H1 (cell line): ENCODE results near the gene APOA4. TPM values are rescaled to one million over a fixed set of nuclear protein-coding genes. Genes with fewer than 3 reads are reported as not detected.

Experiments
- CTCF ChIA-PET: fragments of 300-600 bp; sonication (Branson Sonifier 250); formaldehyde crosslinking; loops from one replicate; lab custom pipeline; 2021; ENCODE audit not compliant: partially characterized antibody; lab: Charles Lee
- POLR2A ChIA-PET: fragments of 300-600 bp; sonication (Branson Sonifier 250); formaldehyde crosslinking; loops from one replicate; lab custom pipeline; 2021; ENCODE audit warnings: inconsistent platforms; ENCODE audit not compliant: partially characterized antibody; lab: Charles Lee
- DNase-seq, 2 experiments: peaks; one replicate each; pipeline versions ENCODE4 v3.0.0 to v3.0.0-alpha.2; 2010 to 2022; ENCODE audit warnings: low spot score in 2 of 2, low read depth in 1 of 2, mixed read lengths in 1 of 2
- FAIRE-seq: peaks from 2 replicates; lab custom pipeline; 2011; peaks lifted over from hg19 to GRCh38; lab: Jason Lieb, UNC
- H2AFZ ChIP-seq: 2 replicates; pipeline ENCODE4 v1.8.1; 2012; ENCODE audit warnings: low read length, inconsistent platforms
- H2AK5ac ChIP-seq: 2 replicates; pipeline ENCODE4 v1.6.1; 2013; ENCODE audit warnings: low read depth, low read length
- H2BK120ac ChIP-seq: replicated peaks from 2 replicates; pipeline ENCODE3; 2013; ENCODE audit warnings: low read depth, low read length, inconsistent platforms
- H2BK12ac ChIP-seq: 2 replicates; pipeline ENCODE4 v1.6.1; 2013; ENCODE audit warnings: low read depth, low read length
- H2BK15ac ChIP-seq: 2 replicates; pipeline ENCODE4 v1.6.1; 2013; ENCODE audit warnings: low read length
- H2BK20ac ChIP-seq: 2 replicates; pipeline ENCODE4 v1.6.1; 2013; ENCODE audit warnings: low read length
- H2BK5ac ChIP-seq: 2 replicates; pipeline ENCODE4 v1.6.1; 2013; ENCODE audit warnings: low read depth, low read length
- H3K14ac ChIP-seq: 2 replicates; pipeline ENCODE4 v1.6.1; 2013; ENCODE audit warnings: inconsistent platforms; ENCODE audit not compliant: insufficient read length
- H3K18ac ChIP-seq: 2 replicates; pipeline ENCODE4 v1.6.1; 2013; ENCODE audit warnings: low read length; ENCODE audit errors: extremely low read depth
- H3K23ac ChIP-seq: 2 replicates; pipeline ENCODE4 v1.6.1; 2013; ENCODE audit warnings: inconsistent platforms; ENCODE audit not compliant: insufficient read length
- H3K23me2 ChIP-seq: 2 replicates; pipeline ENCODE4 v1.6.1; 2013; ENCODE audit warnings: low read depth, low read length
- H3K27ac ChIP-seq: 2 replicates; pipeline ENCODE4 v1.6.1; 2011; ENCODE audit warnings: low read depth, low read length, inconsistent platforms
- H3K27me3 ChIP-seq, 4 experiments: replicated peaks in 1 of 4; 1 replicate in 1 of 4; 2 replicates in 3 of 4; pipeline versions ENCODE4 v1.6.1 to v1.8.1; 2011 to 2013; ENCODE audit warnings: low read length in 3 of 4, mild to moderate bottlenecking in 3 of 4, inconsistent platforms in 2 of 4, mixed read lengths in 2 of 4, moderate library complexity in 1 of 4; ENCODE audit not compliant: control insufficient read depth in 3 of 4, insufficient read depth in 3 of 4; ENCODE audit errors: extremely low read depth in 1 of 4
- H3K36me3 ChIP-seq, 4 experiments: 2 replicates each; pipeline versions ENCODE4 v1.6.1 to v1.8.1; 2011 to 2013; ENCODE audit warnings: mild to moderate bottlenecking in 4 of 4, low read length in 3 of 4, moderate library complexity in 2 of 4, control low read depth in 1 of 4, inconsistent platforms in 1 of 4; ENCODE audit not compliant: insufficient read depth in 4 of 4, control insufficient read depth in 2 of 4
- H3K4ac ChIP-seq: replicated peaks from 2 replicates; pipeline ENCODE3; 2013; ENCODE audit warnings: low read length, low read depth, mixed read lengths, inconsistent platforms; ENCODE audit not compliant: insufficient read length
- H3K4me1 ChIP-seq, 4 experiments: replicated peaks in 1 of 4; 1 replicate in 1 of 4; 2 replicates in 3 of 4; pipeline versions ENCODE4 v1.6.1 to v1.8.1; 2011 to 2013; ENCODE audit warnings: low read length in 3 of 4, inconsistent platforms in 2 of 4, mixed read lengths in 1 of 4; ENCODE audit not compliant: insufficient read depth in 4 of 4, control insufficient read depth in 3 of 4
- H3K4me2 ChIP-seq, 2 experiments: 2 replicates each; pipeline versions ENCODE4 v1.6.1 to v1.8.1; 2011 to 2013; ENCODE audit warnings: low read depth in 2 of 2, low read length in 2 of 2, control low read depth in 1 of 2, inconsistent platforms in 1 of 2, mild to moderate bottlenecking in 1 of 2; ENCODE audit not compliant: insufficient read depth in 1 of 2
- H3K4me3 ChIP-seq, 4 experiments: fragments of 200-600, 300-600 bp in 1 of 4; sonication (generic), shearing (Covaris generic), sonication (Bioruptor Twin) in 1 of 4; 2 replicates each; pipeline versions ENCODE4 v1.5.1 to v1.8.1; 2011 to 2016; ENCODE audit warnings: low read length in 4 of 4, low read depth in 3 of 4, control low read depth in 2 of 4, inconsistent platforms in 2 of 4, mild to moderate bottlenecking in 2 of 4, mixed read lengths in 1 of 4, moderate library complexity in 1 of 4; ENCODE audit not compliant: insufficient read depth in 2 of 4; ENCODE audit errors: extremely low read depth in 1 of 4
- H3K56ac ChIP-seq: replicated peaks from 2 replicates; pipeline ENCODE3; 2013; ENCODE audit warnings: low read depth, mild to moderate bottlenecking, mixed read lengths, low read length, inconsistent platforms; ENCODE audit not compliant: insufficient read length
- H3K79me1 ChIP-seq: 2 replicates; pipeline ENCODE4 v1.6.1; 2013; ENCODE audit warnings: low read depth, low read length, control low read depth
- H3K79me2 ChIP-seq, 2 experiments: 2 replicates each; pipeline versions ENCODE4 v1.6.1 to v1.8.1; 2012 to 2013; ENCODE audit warnings: low read length in 2 of 2, mild to moderate bottlenecking in 2 of 2, inconsistent platforms in 1 of 2; ENCODE audit not compliant: insufficient read depth in 2 of 2, control insufficient read depth in 1 of 2
- H3K9ac ChIP-seq, 4 experiments: replicated peaks in 1 of 4; 1 replicate in 1 of 4; 2 replicates in 3 of 4; pipeline versions ENCODE4 v1.6.1 to v1.8.1; 2011 to 2013; ENCODE audit warnings: low read depth in 3 of 4, low read length in 3 of 4, control low read depth in 2 of 4, mild to moderate bottlenecking in 2 of 4, moderate library complexity in 2 of 4, inconsistent platforms in 1 of 4; ENCODE audit errors: extremely low read depth in 1 of 4
- H3K9me3 ChIP-seq, 2 experiments: 2 replicates each; pipeline versions ENCODE4 v1.6.1 to v1.8.1; 2012 to 2013; ENCODE audit warnings: mild to moderate bottlenecking in 2 of 2, moderate library complexity in 2 of 2, control low read depth in 1 of 2, inconsistent platforms in 1 of 2, low read depth in 1 of 2, low read length in 1 of 2, mixed read lengths in 1 of 2; ENCODE audit not compliant: insufficient read depth in 2 of 2
- H4K20me1 ChIP-seq, 2 experiments: replicated peaks in 1 of 2; 2 replicates each; pipeline versions ENCODE3 to v1.8.1; 2011 to 2013; ENCODE audit warnings: inconsistent platforms in 2 of 2, low read length in 2 of 2, mild to moderate bottlenecking in 1 of 2; ENCODE audit not compliant: insufficient read depth in 2 of 2, control insufficient read depth in 1 of 2
- H4K5ac ChIP-seq: 2 replicates; pipeline ENCODE4 v1.6.1; 2013; ENCODE audit warnings: low read length, low read depth, mixed read lengths, inconsistent platforms; ENCODE audit not compliant: insufficient read length
- H4K8ac ChIP-seq: 2 replicates; pipeline ENCODE4 v1.8.0; 2013; ENCODE audit warnings: mild to moderate bottlenecking, moderate library complexity, low read length, inconsistent platforms; ENCODE audit not compliant: insufficient read depth; ENCODE audit errors: extremely low read depth
- H4K91ac ChIP-seq: replicated peaks from 2 replicates; pipeline ENCODE3; 2013; ENCODE audit warnings: low read length, mixed read lengths, inconsistent platforms; ENCODE audit not compliant: insufficient read length
- ASH2L ChIP-seq: fragments of 200-600, 300-600 bp; sonication (generic); IDR thresholded peaks from one replicate; pipeline ENCODE4 v1.7.1; 2017; ENCODE audit warnings: low read length
- CBX8 ChIP-seq: fragments of 300-800, 300-1000 bp; sonication (generic); IDR thresholded peaks from 2 replicates; pipeline ENCODE4 v1.7.1; 2016; ENCODE audit warnings: low read depth, low read length, borderline replicate concordance
- CEBPB ChIP-seq: IDR thresholded peaks from 2 replicates; pipeline ENCODE4 v1.6.1; 2012; ENCODE audit warnings: low read depth, low read length
- GTF2F1 ChIP-seq: IDR thresholded peaks from 2 replicates; pipeline ENCODE4 v1.6.1; 2012; ENCODE audit warnings: low read depth, low read length, improper control_type of control experiment, borderline replicate concordance
- HDAC2 ChIP-seq, 2 experiments: fragments of 300-600 bp in 1 of 2; sonication (generic) in 1 of 2; IDR thresholded peaks; 2 replicates each; pipeline ENCODE4 v1.6.1; 2011 to 2012; ENCODE audit warnings: low read depth in 2 of 2, low read length in 2 of 2, mild to moderate bottlenecking in 2 of 2, moderate library complexity in 2 of 2, borderline replicate concordance in 1 of 2, inconsistent platforms in 1 of 2
- JUND ChIP-seq: IDR thresholded peaks from 2 replicates; pipeline ENCODE4 v1.6.1; 2011; ENCODE audit warnings: mild to moderate bottlenecking, improper control_type of control experiment, low read length
- KDM1A ChIP-seq: fragments of 200-600, 300-600 bp; sonication (generic); IDR thresholded peaks from 2 replicates; pipeline ENCODE4 v1.7.1; 2016; ENCODE audit warnings: mild to moderate bottlenecking, low read length, borderline replicate concordance
- POLR2AphosphoS5 ChIP-seq: IDR thresholded peaks from 2 replicates; pipeline ENCODE4 v1.6.1; 2011; ENCODE audit warnings: low read depth, low read length
- ZNF274 ChIP-seq: IDR thresholded peaks from 2 replicates; pipeline ENCODE4 v1.7.0; 2012; ENCODE audit warnings: low read length, borderline replicate concordance; ENCODE audit errors: extremely low read depth
- WGBS, 2 experiments: shearing (Covaris generic) in 1 of 2; methylation state at CpG; one replicate each; pipeline versions ENCODE4 v1.1.6 to v1.1.7; 2013 to 2015; ENCODE audit warnings: low lambda C conversion rate in 2 of 2, mixed read lengths in 2 of 2, inconsistent platforms in 1 of 2, low coverage in 1 of 2, missing lambda C conversion rate in 1 of 2; ENCODE audit not compliant: insufficient replicate concordance in 2 of 2, insufficient coverage in 1 of 2, insufficient read length in 1 of 2; ENCODE audit errors: extremely low coverage in 1 of 2, missing lambda C conversion rate in 1 of 2; 5-methylcytosine and 5-hydroxymethylcytosine counted together
- polyA plus RNA-seq, 7 experiments: library from polyadenylated mRNA; depleted of rRNA in 3 of 7; stranded (reverse) in 5 of 7; unstranded in 2 of 7; fragments of >200 nt in 5 of 7; fragments of 200-250 nt in 2 of 7; gene quantifications; 1 replicate in 5 of 7; 2 replicates in 1 of 7; 4 replicates in 1 of 7; pipeline versions ENCODE4 v1.2.1 to v1.2.3, GENCODE V29; 2011 to 2013; ENCODE audit warnings: missing spikeins in 2 of 7, mixed read lengths in 2 of 7
- total RNA-seq: library from RNA; stranded (reverse); fragmentation: NEBNext Ultra II Directional; extraction: Animal tissue kit (Norgen Biotek cat#: 25700); gene quantifications from 2 replicates; pipeline ENCODE4 v1.2.1, GENCODE V29; 2021
- TF ChIP-seq, protein P1 (sequence below): IDR thresholded peaks from 2 replicates; pipeline ENCODE4 v1.6.1; 2012; ENCODE audit warnings: low read length, inconsistent platforms

Gene APOA4
- total and polyA plus RNA-seq, 2 of the 8 experiments (the other 6 are each of a cell fraction or from before 2014, with no cell fraction given), result not detected

DNA sequence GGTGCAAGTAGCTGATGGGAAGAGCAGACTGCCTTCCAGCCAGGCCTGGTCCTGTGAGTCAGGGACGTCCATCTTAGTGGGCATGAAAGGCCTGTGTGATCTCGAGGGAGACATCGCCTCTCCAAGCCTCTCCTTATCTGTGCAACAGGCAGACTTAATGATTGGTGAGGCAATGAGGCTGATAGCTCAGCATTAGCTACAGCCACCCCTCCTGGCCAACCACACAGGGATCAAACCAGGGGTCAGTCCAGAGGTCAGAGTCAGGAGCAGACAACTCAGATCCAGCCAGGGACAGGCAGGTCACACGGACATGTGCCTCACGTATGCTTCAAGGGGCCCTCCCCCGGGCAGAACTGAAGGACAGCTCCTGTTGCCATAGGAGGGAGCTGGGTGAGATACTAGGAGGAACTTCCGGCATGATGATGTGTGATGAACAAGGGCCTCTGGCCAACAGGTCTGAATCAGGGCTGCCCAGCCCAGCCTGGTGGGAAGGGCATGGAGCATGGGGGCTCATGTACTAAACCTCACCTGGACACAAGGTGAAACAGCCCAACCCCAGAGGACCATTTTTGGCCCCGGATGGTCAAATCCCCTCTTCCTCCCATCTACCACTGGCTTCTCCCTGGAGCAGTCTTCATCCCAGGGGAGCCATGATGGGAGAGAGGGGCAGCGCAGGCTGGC, 3.8 kb upstream of the APOA4 start:
- POLR2A ChIA-PET, result interaction anchor here (0.6 to 1.0 kb wide), 2 partner anchors 16 to 18 kb away, joined by 3 to 5 read pairs; no protein-coding TSS in a partner anchor
- TF ChIP-seq ZNF274 (no peak), CBX8 (no peak), GTF2F1 (no peak), POLR2AphosphoS5 (no peak), KDM1A (no peak), ASH2L (no peak), HDAC2 (IDR thresholded peaks at IDR 0.05; ENCODE audit: borderline replicate concordance in 1 of 2, low read depth in 2 of 2, low read length in 2 of 2) (no peak), JUND (no peak), CEBPB (no peak)
- TF ChIP-seq, protein P1, sequence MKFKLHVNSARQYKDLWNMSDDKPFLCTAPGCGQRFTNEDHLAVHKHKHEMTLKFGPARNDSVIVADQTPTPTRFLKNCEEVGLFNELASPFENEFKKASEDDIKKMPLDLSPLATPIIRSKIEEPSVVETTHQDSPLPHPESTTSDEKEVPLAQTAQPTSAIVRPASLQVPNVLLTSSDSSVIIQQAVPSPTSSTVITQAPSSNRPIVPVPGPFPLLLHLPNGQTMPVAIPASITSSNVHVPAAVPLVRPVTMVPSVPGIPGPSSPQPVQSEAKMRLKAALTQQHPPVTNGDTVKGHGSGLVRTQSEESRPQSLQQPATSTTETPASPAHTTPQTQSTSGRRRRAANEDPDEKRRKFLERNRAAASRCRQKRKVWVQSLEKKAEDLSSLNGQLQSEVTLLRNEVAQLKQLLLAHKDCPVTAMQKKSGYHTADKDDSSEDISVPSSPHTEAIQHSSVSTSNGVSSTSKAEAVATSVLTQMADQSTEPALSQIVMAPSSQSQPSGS, result no peak

More for the DNA sequence above, 3.8 kb upstream of the APOA4 start:
- Histone ChIP-seq H3K79me2 (no peaks in the 10 kb centered on the region), H3K27me3 (no peaks in the 10 kb centered on the region), H3K14ac (no peak overlapping the region), H2BK120ac (no peak overlapping the region), H3K79me1 (no peaks in the 10 kb centered on the region), H3K23ac (no peak overlapping the region), H3K4me3 (no peak overlapping the region), H3K36me3 (no peaks in the 10 kb centered on the region), H2BK20ac (no peak overlapping the region), H3K9ac (no peak overlapping the region), H3K27ac (no peak overlapping the region), H3K4ac (no peak overlapping the region), H4K5ac (no peak overlapping the region), H3K9me3 (no peaks in the 10 kb centered on the region; a peak in 1 of 4 replicates), H3K4me2 (no peak overlapping the region), H2AFZ (no peak overlapping the region), H4K8ac (no peak overlapping the region), H2AK5ac (no peak overlapping the region), H3K4me1 (no peaks in the 10 kb centered on the region), H2BK12ac (0 out of 2 replicates have a peak overlapping the region, but pooled peaks have one; percentile 50), H4K91ac (no peak overlapping the region), H3K18ac (no peak overlapping the region), H4K20me1 (no peaks in the 10 kb centered on the region), H2BK15ac (no peak overlapping the region), H2BK5ac (no peak overlapping the region), H3K56ac (no peak overlapping the region), H3K23me2 (no peaks in the 10 kb centered on the region)
- FAIRE-seq (no peak), DNase-seq (no peak)
- CTCF ChIA-PET, result interaction anchor here (0.7 to 2.4 kb wide), 5 partner anchors 10 to 263 kb away, joined by 3 to 15 read pairs (median 4); partner anchors contain the start of genes APOA1 and APOA5
- WGBS, 2 experiments, result 84% methylated on average over 9 of the region's 9 CpGs; no CpG with 5 or more reads in 1 of the 2 experiments
